Measurements from ENCODE around the gene ZP1. TPM values are rescaled to one million over a fixed set of nuclear protein-coding genes. Genes with fewer than 3 reads are reported as not detected.

ZP1 gene
- total and polyA plus RNA-seq, 2 of the 13 experiments (the other 11 are each of a cell fraction or from before 2014, with no cell fraction given) = 0.16 TPM; not detected in 1

- Histone ChIP-seq H3K27ac (ENCODE audit: extremely low read length, insufficient read depth, low read length) (no peak overlapping the region), H3K9ac (ENCODE audit: insufficient read depth, low read depth, low read length) (no peak overlapping the region), H3K4me1 (ENCODE audit: insufficient read depth, low read length) (peaks cover 12% of the 10 kb centered on the region; the same call in 1 of the 2 replicates), H3K36me3 (replicated peaks in 1 of 2; ENCODE audit: control insufficient read depth in 1 of 2, insufficient read depth in 2 of 2, low read length in 2 of 2) (no peaks in the 10 kb centered on the region), H3K79me2 (ENCODE audit: insufficient read depth, low read length) (no peaks in the 10 kb centered on the region), H3K27me3 (ENCODE audit: control insufficient read depth in 1 of 2, insufficient read depth in 2 of 2, low read length in 2 of 2) (no peaks in the 10 kb centered on the region), H3K4me3 (replicated peaks in 1 of 3; ENCODE audit: insufficient read depth in 1 of 3, low read depth in 2 of 3, low read length in 3 of 3) (no peak overlapping the region), H4K20me1 (ENCODE audit: insufficient read depth, low read length) (no peaks in the 10 kb centered on the region), H2AFZ (ENCODE audit: low read length) (no peak overlapping the region), H3K4me2 (ENCODE audit: low read depth, low read length) (no peak overlapping the region), H3K9me3 (ENCODE audit: low read length) (no peaks in the 10 kb centered on the region)
- no TSS peak for BruUV-seq (replicated peaks)
- ChIA-PET CTCF (ENCODE audit: low intra/inter-chr PET ratio, low total read pairs) (no interaction called here), POLR2A (no interaction called here)
- 52% methylated on average over 1 of the region's 3 CpGs for WGBS (ENCODE audit: low lambda C conversion rate)
- no peak for FAIRE-seq
- intact Hi-C loops (cut with micrococcal nuclease; ENCODE audit: unreplicated experiment) (no loop called here), in situ Hi-C loops (cut with HindIII; ENCODE audit: extremely low pct_ligation_motif_present, low pct_unique_long_range_greater_than_20kb) (no loop called here)
- ATAC-seq = no peak
- no peak for DNase-seq (ENCODE audit: low spot score)
- no peak for TF ChIP-seq ZBTB38 (CRISPR knock-in tag; IDR thresholded peaks at IDR 0.05)
- no peak for TF ChIP-seq MYNN (CRISPR knock-in tag; IDR thresholded peaks at IDR 0.05; ENCODE audit: low read depth)
- no peak for TF ChIP-seq REL (CRISPR knock-in tag; conservative IDR thresholded peaks at IDR 0.05)
- TF ChIP-seq ATF1 (CRISPR knock-in tag; IDR thresholded peaks at IDR 0.05) = no peak
- TF ChIP-seq RFX3 (CRISPR knock-in tag; IDR thresholded peaks at IDR 0.05) = no peak
- TF ChIP-seq, protein P1, sequence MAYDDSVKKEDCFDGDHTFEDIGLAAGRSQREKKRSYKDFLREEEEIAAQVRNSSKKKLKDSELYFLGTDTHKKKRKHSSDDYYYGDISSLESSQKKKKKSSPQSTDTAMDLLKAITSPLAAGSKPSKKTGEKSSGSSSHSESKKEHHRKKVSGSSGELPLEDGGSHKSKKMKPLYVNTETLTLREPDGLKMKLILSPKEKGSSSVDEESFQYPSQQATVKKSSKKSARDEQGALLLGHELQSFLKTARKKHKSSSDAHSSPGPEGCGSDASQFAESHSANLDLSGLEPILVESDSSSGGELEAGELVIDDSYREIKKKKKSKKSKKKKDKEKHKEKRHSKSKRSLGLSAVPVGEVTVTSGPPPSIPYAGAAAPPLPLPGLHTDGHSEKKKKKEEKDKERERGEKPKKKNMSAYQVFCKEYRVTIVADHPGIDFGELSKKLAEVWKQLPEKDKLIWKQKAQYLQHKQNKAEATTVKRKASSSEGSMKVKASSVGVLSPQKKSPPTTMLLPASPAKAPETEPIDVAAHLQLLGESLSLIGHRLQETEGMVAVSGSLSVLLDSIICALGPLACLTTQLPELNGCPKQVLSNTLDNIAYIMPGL (CRISPR knock-in tag; IDR thresholded peaks at IDR 0.05; ENCODE audit: borderline replicate concordance in 1 of 2, low read depth in 1 of 2) = no peak
- no peak for TF ChIP-seq JUN (CRISPR knock-in tag; IDR thresholded peaks at IDR 0.05)
- TF ChIP-seq, protein P2, sequence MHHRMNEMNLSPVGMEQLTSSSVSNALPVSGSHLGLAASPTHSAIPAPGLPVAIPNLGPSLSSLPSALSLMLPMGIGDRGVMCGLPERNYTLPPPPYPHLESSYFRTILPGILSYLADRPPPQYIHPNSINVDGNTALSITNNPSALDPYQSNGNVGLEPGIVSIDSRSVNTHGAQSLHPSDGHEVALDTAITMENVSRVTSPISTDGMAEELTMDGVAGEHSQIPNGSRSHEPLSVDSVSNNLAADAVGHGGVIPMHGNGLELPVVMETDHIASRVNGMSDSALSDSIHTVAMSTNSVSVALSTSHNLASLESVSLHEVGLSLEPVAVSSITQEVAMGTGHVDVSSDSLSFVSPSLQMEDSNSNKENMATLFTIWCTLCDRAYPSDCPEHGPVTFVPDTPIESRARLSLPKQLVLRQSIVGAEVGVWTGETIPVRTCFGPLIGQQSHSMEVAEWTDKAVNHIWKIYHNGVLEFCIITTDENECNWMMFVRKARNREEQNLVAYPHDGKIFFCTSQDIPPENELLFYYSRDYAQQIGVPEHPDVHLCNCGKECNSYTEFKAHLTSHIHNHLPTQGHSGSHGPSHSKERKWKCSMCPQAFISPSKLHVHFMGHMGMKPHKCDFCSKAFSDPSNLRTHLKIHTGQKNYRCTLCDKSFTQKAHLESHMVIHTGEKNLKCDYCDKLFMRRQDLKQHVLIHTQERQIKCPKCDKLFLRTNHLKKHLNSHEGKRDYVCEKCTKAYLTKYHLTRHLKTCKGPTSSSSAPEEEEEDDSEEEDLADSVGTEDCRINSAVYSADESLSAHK (CRISPR knock-in tag; IDR thresholded peaks at IDR 0.05; ENCODE audit: borderline replicate concordance) = no peak
- TF ChIP-seq ZNF577 (CRISPR knock-in tag; IDR thresholded peaks at IDR 0.05; ENCODE audit: borderline replicate concordance, low read depth) = no peak
- no peak for TF ChIP-seq ZNF768 (CRISPR knock-in tag; IDR thresholded peaks at IDR 0.05)
- no peak for TF ChIP-seq ZNF510 (CRISPR knock-in tag; IDR thresholded peaks at IDR 0.05; ENCODE audit: low read depth)
- no peak for TF ChIP-seq ISL2 (CRISPR knock-in tag; IDR thresholded peaks at IDR 0.05)
- no peak for TF ChIP-seq ZNF354B (CRISPR knock-in tag; IDR thresholded peaks at IDR 0.05)
- no peak for TF ChIP-seq RFX5 (IDR thresholded peaks at IDR 0.05; ENCODE audit: low read depth, low read length)
- TF ChIP-seq HOXA7 (CRISPR knock-in tag; IDR thresholded peaks at IDR 0.05) = no peak
Measured at GRCh38 chr11:60835534-60835846, 31.9 kb upstream of the ZP1 start.
